ENCODE measurements around the gene ATG9B. TPM values are rescaled to one million over a fixed set of nuclear protein-coding genes. Genes with fewer than 3 reads are reported as not detected.
"Not testable (repeated sequence)": the region's sequence is repeated elsewhere in the genome, so short reads cannot be mapped to it uniquely, and the experiment has no call there.

ATG9B gene
- total and polyA plus RNA-seq, 2 donors (not counting 1 experiment from before 2014, with no cell fraction given), result under 0.01 to 0.03 TPM

DNA sequence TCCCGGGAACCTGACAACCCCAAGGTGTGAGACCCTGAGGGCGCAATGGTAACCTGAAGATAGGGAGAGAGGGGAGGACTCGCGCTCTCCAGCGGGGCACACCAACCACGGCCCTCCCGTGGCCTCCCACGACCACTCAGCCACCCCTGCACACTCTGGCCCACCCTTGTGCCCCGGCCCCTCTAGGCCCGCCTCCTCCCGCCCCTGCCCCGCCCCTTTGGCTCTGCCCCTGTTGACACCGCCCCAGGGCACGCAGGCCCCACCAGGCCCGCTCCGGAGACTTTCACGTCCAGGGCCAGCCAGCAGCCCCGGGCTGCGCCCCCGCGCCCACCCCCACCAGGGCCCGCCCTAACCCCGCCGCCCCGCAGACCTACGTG lies 10.9 kb downstream of the ATG9B start:
- no peak for DNase-seq (ENCODE audit: low read depth in 2 of 2)
- Histone ChIP-seq H3K4me3 (replicated peaks in 1 of 4; ENCODE audit: control extremely low read depth in 1 of 4, insufficient read depth in 1 of 4, low read depth in 3 of 4, low read length in 4 of 4) (no peak overlapping the region), H3K27ac (ENCODE audit: insufficient read depth, low read length) (no peak overlapping the region), H3K4me2 (ENCODE audit: extremely low read depth, insufficient read depth, low read length) (no peak overlapping the region), H3K27me3 (ENCODE audit: control insufficient read depth, insufficient read depth, low read length) (peaks cover 13% of the 10 kb centered on the region), H3K9ac (ENCODE audit: insufficient read depth, low read length) (no peak overlapping the region), H4K20me1 (ENCODE audit: control insufficient read depth, extremely low read depth, insufficient read depth, low read length) (no peaks in the 10 kb centered on the region), H3K79me2 (ENCODE audit: control insufficient read depth, insufficient read depth, low read length) (no peaks in the 10 kb centered on the region), H3K9me3 (ENCODE audit: control insufficient read depth, insufficient read depth, low read depth, low read length) (no peaks in the 10 kb centered on the region), H2AFZ (ENCODE audit: low read length) (no peak overlapping the region), H3K36me3 (ENCODE audit: control insufficient read depth, insufficient read depth, low read length) (no peaks in the 10 kb centered on the region), H3K4me1 (ENCODE audit: control insufficient read depth, extremely low read depth, insufficient read depth, low read length) (peaks cover 2% of the 10 kb centered on the region)
- TF ChIP-seq, protein P1, sequence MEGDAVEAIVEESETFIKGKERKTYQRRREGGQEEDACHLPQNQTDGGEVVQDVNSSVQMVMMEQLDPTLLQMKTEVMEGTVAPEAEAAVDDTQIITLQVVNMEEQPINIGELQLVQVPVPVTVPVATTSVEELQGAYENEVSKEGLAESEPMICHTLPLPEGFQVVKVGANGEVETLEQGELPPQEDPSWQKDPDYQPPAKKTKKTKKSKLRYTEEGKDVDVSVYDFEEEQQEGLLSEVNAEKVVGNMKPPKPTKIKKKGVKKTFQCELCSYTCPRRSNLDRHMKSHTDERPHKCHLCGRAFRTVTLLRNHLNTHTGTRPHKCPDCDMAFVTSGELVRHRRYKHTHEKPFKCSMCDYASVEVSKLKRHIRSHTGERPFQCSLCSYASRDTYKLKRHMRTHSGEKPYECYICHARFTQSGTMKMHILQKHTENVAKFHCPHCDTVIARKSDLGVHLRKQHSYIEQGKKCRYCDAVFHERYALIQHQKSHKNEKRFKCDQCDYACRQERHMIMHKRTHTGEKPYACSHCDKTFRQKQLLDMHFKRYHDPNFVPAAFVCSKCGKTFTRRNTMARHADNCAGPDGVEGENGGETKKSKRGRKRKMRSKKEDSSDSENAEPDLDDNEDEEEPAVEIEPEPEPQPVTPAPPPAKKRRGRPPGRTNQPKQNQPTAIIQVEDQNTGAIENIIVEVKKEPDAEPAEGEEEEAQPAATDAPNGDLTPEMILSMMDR (conservative IDR thresholded peaks at IDR 0.05 in 1 of 2, IDR thresholded peaks at IDR 0.05 in 1 of 2; ENCODE audit: low read depth in 1 of 2, low read length in 2 of 2), result no peak
- TF ChIP-seq EZH2 (IDR thresholded peaks at IDR 0.05; ENCODE audit: low read length, missing control alignments), result no peak

DNA sequence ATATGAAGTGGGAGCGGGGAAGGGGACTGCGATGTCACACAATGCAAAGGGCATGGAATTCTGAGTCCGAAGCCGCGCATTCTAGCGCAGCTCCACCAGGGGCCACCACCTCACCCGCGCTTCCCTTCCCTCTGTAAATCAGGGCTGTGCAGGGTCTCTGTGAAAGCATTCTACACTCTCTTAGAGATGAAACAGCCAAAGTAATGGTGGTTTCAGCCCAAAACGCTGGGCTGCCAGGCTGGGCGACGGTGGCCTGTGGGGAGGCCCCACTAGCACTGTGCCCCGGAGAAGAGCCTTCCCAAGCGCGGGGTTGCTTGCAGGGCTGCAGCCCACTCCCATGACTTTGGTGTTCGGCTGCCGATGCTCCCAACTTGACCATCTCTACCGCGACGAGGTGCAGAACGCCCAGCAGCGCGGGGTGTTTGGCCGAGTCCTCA lies 11.4 kb downstream of the ATG9B start:
- Histone ChIP-seq H3K4me3 (replicated peaks in 1 of 4; ENCODE audit: control extremely low read depth in 1 of 4, insufficient read depth in 1 of 4, low read depth in 3 of 4, low read length in 4 of 4) (no peak overlapping the region), H3K36me3 (ENCODE audit: control insufficient read depth, insufficient read depth, low read length) (no peaks in the 10 kb centered on the region), H3K27ac (ENCODE audit: insufficient read depth, low read length) (no peak overlapping the region), H3K4me2 (ENCODE audit: extremely low read depth, insufficient read depth, low read length) (no peak overlapping the region), H3K9ac (ENCODE audit: insufficient read depth, low read length) (no peak overlapping the region), H3K79me2 (ENCODE audit: control insufficient read depth, insufficient read depth, low read length) (no peaks in the 10 kb centered on the region), H4K20me1 (ENCODE audit: control insufficient read depth, extremely low read depth, insufficient read depth, low read length) (no peaks in the 10 kb centered on the region), H3K27me3 (ENCODE audit: control insufficient read depth, insufficient read depth, low read length) (peaks cover 9% of the 10 kb centered on the region), H2AFZ (ENCODE audit: low read length) (no peak overlapping the region), H3K9me3 (ENCODE audit: control insufficient read depth, insufficient read depth, low read depth, low read length) (no peaks in the 10 kb centered on the region), H3K4me1 (ENCODE audit: control insufficient read depth, extremely low read depth, insufficient read depth, low read length) (no peaks in the 10 kb centered on the region)
- no peak for TF ChIP-seq EZH2 (IDR thresholded peaks at IDR 0.05; ENCODE audit: low read length, missing control alignments)
- TF ChIP-seq, protein P1 (conservative IDR thresholded peaks at IDR 0.05 in 1 of 2, IDR thresholded peaks at IDR 0.05 in 1 of 2; ENCODE audit: low read depth in 1 of 2, low read length in 2 of 2), result peak; percentile 49 to 78
- DNase-seq (ENCODE audit: low read depth in 2 of 2), result peak; percentile 23 to 33

DNA sequence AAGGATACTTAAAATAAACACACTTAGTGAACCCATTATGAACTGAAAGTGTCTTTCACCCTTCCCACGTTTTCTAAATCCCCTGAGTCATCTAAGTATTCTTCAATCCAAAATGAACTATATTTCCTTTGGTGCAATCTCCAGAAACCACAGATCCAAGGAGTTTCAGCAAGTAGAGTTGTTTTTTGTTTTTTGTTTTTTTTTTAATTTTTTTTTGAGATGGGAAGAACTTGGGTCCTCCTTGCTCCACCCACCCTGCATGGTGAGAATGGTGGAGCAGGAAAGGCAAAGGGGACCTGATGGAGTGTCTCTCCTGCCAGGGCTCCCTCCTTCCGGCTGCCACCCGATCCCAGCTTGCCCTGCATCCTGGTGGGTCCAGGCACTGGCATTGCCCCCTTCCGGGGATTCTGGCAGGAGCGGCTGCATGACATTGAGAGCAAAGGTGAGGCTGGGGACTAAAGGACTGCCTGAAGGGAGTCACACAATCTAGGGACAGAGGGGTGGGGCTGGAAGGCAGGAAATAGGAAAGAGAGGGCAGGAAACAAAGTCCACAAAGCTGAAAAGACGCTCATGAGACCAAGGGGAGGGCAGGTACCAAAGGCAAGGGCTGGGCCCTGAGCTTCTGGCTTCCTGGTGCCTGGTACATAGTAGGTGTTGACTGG lies 12.1 kb downstream of the ATG9B start:
- DNase-seq (ENCODE audit: low read depth in 2 of 2), result peak; percentile 15 to 39
- H3K4me3 ChIP-seq (replicated peaks in 1 of 4; ENCODE audit: control extremely low read depth in 1 of 4, insufficient read depth in 1 of 4, low read depth in 3 of 4, low read length in 4 of 4), result no peak overlapping the region
- H3K4me2 ChIP-seq (ENCODE audit: extremely low read depth, insufficient read depth, low read length), result no peak overlapping the region

DNA sequence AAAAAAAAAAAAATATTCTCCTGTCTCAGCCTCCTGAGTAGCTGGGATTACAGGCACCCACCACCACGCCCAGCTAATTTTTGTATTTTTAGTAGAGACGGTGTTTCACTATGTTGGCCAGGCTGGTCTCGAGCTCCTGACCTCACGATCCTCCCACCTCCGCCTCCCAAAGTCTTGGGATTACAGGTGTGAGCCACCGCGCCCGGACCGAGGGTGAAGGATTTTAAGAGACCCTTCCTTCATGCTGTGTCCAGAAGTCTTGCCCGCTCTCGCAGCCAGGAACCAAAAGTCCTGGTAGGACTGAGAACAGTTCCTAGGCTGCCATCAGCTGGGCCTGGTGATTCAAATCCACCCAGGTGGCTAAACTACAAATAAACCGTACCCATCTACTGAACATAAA lies 12.7 kb downstream of the ATG9B start:
- H2AFZ ChIP-seq (ENCODE audit: low read length); H3K36me3 ChIP-seq (ENCODE audit: control insufficient read depth, insufficient read depth, low read length); H4K20me1 ChIP-seq (ENCODE audit: control insufficient read depth, extremely low read depth, insufficient read depth, low read length); H3K9me3 ChIP-seq (ENCODE audit: control insufficient read depth, insufficient read depth, low read depth, low read length); H3K27ac ChIP-seq (ENCODE audit: insufficient read depth, low read length); H3K4me2 ChIP-seq (ENCODE audit: extremely low read depth, insufficient read depth, low read length); H3K9ac ChIP-seq (ENCODE audit: insufficient read depth, low read length); H3K27me3 ChIP-seq (ENCODE audit: control insufficient read depth, insufficient read depth, low read length); DNase-seq (ENCODE audit: low read depth in 2 of 2); H3K4me3 ChIP-seq (replicated peaks in 1 of 4; ENCODE audit: control extremely low read depth in 1 of 4, insufficient read depth in 1 of 4, low read depth in 3 of 4, low read length in 4 of 4); H3K4me1 ChIP-seq (ENCODE audit: control insufficient read depth, extremely low read depth, insufficient read depth, low read length); H3K79me2 ChIP-seq (ENCODE audit: control insufficient read depth, insufficient read depth, low read length): not testable (repeated sequence)

More for the DNA sequence above, 12.1 kb downstream of the ATG9B start:
- no peak for TF ChIP-seq EZH2 (IDR thresholded peaks at IDR 0.05; ENCODE audit: low read length, missing control alignments)
- TF ChIP-seq, protein P1 (conservative IDR thresholded peaks at IDR 0.05 in 1 of 2, IDR thresholded peaks at IDR 0.05 in 1 of 2; ENCODE audit: low read depth in 1 of 2, low read length in 2 of 2), result no peak
- no peak overlapping the region for H3K27ac ChIP-seq (ENCODE audit: insufficient read depth, low read length)
- H3K79me2 ChIP-seq (ENCODE audit: control insufficient read depth, insufficient read depth, low read length), result no peaks in the 10 kb centered on the region
- H3K4me1 ChIP-seq (ENCODE audit: control insufficient read depth, extremely low read depth, insufficient read depth, low read length), result no peaks in the 10 kb centered on the region
- no peaks in the 10 kb centered on the region for H4K20me1 ChIP-seq (ENCODE audit: control insufficient read depth, extremely low read depth, insufficient read depth, low read length)
- no peaks in the 10 kb centered on the region for H3K36me3 ChIP-seq (ENCODE audit: control insufficient read depth, insufficient read depth, low read length)
- H2AFZ ChIP-seq (ENCODE audit: low read length), result no peak overlapping the region
- H3K9me3 ChIP-seq (ENCODE audit: control insufficient read depth, insufficient read depth, low read depth, low read length), result no peaks in the 10 kb centered on the region
- H3K27me3 ChIP-seq (ENCODE audit: control insufficient read depth, insufficient read depth, low read length), result peaks cover 8% of the 10 kb centered on the region
- H3K9ac ChIP-seq (ENCODE audit: insufficient read depth, low read length), result no peak overlapping the region

All from fibroblast of lung (primary cell).